GM13976 (cell line): Measurements from ENCODE around the gene MPIG6B.

Experiments
- DNase-seq: peaks from one replicate; pipeline ENCODE4 v3.0.0; 2012; ENCODE audit warnings: low spot score
- in situ Hi-C: fragments of 300-500 bp; cut with MboI; formaldehyde crosslinking; loops from one replicate; pipeline ENCODE4 v1.12.0; 2022; ENCODE audit warnings: low sequenced_read_pairs, mixed read lengths, inconsistent platforms; ENCODE audit not compliant: unreplicated experiment
- TF ChIP-seq, protein P1 (sequence below): IDR thresholded peaks from 2 replicates; pipeline ENCODE4 v1.5.1; 2012; ENCODE audit warnings: borderline replicate concordance, mild to moderate bottlenecking; ENCODE audit not compliant: insufficient read depth; ENCODE audit errors: extremely low read depth, missing control alignments, control extremely low read depth

MPIG6B gene

DNA sequence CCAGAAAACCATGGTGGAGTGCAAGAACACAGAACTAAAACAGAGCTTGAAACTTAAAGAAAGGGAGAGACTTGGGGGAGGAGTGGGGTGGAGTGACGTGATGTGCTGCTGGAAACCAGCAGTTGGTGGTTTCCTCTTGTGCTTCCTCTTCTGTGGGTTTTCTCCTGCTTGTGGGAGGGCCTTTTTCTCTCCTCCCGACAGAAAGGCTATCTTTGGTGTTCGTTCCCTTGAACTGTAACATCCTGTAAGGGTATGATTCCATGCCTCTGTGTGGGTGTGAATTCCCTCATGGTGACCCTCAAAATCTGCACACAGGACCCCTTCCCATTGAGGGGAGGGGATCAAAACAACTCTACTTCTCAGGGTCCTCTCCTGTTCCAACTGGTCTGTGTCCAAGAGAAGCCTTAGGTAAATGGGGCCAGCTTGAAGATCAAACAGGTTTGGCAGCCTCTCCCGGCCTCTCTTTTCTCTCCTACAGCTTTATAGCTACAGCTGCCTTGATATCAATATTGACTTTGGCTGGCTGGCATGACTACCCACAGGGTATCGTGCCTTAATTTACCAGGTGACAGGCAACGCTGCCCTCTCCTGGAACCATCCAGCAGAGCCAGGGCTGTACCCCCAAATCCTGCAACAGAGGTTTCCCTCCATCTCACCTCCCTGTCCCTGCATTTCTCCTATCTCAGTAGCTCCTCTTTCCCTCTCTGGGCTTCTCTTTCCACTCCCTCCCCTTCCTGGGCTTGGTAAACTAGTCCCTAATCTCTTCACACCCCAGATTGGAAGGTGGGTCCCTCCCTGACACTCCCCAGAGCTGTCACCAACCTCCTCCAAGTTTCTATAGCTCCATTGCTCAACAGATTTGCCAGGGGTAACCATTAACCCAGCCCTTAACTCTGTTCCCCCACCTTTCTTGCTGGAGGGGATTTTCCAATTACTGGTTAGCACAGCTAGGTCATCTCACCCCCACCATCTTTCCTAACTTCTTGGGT, 15.1 kb downstream of the MPIG6B start:
- in situ Hi-C loops, result no loop called here
- TF ChIP-seq, protein P1, sequence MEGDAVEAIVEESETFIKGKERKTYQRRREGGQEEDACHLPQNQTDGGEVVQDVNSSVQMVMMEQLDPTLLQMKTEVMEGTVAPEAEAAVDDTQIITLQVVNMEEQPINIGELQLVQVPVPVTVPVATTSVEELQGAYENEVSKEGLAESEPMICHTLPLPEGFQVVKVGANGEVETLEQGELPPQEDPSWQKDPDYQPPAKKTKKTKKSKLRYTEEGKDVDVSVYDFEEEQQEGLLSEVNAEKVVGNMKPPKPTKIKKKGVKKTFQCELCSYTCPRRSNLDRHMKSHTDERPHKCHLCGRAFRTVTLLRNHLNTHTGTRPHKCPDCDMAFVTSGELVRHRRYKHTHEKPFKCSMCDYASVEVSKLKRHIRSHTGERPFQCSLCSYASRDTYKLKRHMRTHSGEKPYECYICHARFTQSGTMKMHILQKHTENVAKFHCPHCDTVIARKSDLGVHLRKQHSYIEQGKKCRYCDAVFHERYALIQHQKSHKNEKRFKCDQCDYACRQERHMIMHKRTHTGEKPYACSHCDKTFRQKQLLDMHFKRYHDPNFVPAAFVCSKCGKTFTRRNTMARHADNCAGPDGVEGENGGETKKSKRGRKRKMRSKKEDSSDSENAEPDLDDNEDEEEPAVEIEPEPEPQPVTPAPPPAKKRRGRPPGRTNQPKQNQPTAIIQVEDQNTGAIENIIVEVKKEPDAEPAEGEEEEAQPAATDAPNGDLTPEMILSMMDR, result peak; percentile 9
- DNase-seq, result peak; percentile 78

DNA sequence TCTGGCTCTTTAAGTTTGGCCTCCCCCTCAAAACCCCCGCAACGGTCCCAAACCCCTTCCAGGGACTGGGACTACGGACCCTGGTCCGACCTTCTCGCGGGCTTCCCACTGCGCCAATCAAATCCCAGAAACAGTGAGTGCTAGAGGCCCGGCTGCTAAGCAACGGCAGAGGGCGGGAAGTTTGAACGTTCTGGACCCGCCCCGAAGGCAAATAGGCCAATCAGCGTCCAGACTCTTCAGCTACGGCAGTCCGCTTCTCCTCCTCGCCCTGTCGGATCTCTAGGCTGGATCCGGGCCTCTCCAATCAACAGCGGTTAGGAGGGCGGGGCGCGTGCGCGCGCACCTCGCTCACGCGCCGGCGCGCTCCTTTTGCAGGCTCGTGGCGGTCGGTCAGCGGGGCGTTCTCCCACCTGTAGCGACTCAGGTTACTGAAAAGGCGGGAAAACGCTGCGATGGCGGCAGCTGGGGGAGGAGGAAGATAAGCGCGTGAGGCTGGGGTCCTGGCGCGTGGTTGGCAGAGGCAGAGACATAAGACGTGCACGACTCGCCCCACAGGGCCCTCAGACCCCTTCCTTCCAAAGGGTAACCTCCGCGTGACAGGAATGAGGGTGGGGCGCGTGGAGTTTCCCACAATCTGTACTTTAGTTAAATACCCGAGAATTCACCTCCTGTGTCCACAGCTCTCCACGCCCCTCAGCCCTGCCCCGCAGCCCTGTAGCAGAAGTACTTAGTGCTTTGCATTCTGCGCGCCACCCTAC, 16.6 kb downstream of the MPIG6B start, which contains the start of gene MSH5:
TSS of gene MSH5 (plus strand) at position 367 of the 758 bp plus-strand sequence. CDS start 462 bp downstream, outside the sequence.
- DNase-seq, result peak; percentile 97
- in situ Hi-C loops, result no loop called here
- TF ChIP-seq, protein P1, result no peak

DNA sequence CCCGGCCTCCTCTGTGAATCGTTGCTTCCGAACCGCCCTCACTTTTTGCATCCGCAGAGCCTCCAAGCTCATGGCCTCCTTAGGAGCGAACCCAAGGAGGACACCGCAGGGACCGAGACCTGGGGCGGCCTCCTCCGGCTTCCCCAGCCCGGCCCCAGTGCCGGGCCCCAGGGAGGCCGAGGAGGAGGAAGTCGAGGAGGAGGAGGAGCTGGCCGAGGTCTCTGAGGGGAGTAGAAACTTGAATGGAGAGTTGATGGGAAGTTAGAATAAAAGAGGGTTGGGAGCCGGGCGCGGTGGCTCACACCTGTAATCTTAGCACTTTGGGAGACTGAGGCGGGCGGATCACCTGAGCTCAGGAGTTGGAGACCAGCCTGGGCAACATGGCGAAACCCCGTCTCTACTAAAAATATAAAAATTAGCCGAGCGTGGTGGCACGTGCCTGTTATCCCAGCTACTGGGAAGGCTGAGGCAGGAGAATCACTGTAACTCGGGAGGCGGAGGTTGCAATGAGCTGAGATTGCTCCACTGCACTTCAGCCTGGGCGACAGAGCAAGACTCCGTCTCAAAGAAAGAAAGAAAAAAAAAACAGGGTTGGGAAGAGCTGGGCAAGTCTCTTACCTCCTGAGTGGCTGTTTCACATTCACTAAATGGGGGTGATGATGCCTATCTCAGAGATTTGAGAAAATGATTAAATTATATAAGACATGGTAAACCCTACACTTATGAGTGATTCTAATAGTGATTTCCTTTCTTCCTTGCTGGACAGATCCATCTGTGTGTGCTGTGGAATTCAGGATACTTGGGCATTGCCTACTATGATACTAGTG, 17.4 kb downstream of the MPIG6B start:
- in situ Hi-C loops, result no loop called here
- TF ChIP-seq, protein P1, result no peak
- no peak for DNase-seq

DNA sequence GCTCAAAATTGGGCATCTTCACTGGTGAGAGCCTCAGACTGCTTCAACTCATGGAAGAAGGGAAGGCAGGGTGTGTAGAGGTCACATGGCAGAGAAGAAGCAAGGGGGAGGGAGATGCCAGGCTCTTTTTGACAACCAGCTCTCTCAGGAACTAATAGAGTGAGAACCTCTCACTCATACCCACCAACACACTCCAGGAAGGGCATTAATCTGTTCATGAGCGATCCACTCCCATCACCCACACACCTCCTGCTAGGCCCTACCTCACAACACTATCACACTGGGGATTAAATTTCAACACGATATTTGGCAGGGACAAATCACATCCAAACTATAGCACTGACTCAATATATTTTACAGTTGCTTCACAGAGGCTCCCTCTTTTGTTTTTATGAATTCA, 18.6 kb downstream of the MPIG6B start:
- TF ChIP-seq, protein P1, result no peak
- DNase-seq, result no peak
- in situ Hi-C loops, result no loop called here

DNA sequence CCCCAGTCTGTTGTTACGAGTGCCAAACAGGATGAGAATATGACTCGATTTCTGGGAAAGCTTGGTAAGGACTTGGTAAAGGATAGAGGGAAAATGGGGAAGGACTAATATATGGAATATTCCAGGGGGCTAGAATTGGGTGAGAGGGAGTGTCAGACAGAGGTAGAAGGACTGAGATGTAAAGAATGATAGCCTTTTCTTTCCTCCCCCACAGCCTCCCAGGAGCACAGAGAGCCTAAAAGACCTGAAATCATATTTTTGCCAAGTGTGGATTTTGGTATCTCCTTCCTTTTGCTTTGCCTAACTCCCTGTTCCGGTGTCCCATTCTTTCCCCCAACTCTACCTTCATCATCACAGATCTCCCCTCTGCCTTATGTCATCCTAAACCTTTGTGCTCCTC, 19.7 kb downstream of the MPIG6B start:
- TF ChIP-seq, protein P1, result no peak
- no peak for DNase-seq
- in situ Hi-C loops, result no loop called here

DNA sequence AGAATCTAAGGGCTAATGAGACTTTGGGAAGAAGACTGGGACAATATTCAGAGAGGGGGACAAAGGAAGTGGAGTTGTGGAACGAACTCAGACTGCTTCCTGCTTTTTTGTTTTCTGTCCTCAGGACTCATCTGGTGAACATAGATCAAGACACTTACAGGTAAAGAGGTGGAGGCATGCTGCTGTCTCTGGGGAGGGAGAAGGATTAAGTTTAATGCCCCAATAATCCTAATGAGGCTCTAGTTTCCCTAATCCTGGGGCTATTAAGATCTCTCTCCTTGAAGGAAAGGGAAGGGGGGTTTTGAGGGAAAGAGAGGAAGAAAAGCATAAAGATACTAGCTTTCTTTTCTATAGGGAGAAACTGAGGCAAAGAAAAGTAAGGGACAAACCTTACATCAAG, 21.2 kb downstream of the MPIG6B start:
- TF ChIP-seq, protein P1, result no peak
- no peak for DNase-seq
- in situ Hi-C loops, result no loop called here
